GM19395 (cell line): ENCODE data around the gene NAT14.

Experiments used
- ATAC-seq: cut with Tn5 transposase; IDR thresholded peaks from one replicate; pipeline ENCODE4 v1.9.1; 2021; ENCODE audit warnings: mild to moderate bottlenecking, moderate library complexity; ENCODE audit not compliant: unreplicated experiment

Gene NAT14

DNA sequence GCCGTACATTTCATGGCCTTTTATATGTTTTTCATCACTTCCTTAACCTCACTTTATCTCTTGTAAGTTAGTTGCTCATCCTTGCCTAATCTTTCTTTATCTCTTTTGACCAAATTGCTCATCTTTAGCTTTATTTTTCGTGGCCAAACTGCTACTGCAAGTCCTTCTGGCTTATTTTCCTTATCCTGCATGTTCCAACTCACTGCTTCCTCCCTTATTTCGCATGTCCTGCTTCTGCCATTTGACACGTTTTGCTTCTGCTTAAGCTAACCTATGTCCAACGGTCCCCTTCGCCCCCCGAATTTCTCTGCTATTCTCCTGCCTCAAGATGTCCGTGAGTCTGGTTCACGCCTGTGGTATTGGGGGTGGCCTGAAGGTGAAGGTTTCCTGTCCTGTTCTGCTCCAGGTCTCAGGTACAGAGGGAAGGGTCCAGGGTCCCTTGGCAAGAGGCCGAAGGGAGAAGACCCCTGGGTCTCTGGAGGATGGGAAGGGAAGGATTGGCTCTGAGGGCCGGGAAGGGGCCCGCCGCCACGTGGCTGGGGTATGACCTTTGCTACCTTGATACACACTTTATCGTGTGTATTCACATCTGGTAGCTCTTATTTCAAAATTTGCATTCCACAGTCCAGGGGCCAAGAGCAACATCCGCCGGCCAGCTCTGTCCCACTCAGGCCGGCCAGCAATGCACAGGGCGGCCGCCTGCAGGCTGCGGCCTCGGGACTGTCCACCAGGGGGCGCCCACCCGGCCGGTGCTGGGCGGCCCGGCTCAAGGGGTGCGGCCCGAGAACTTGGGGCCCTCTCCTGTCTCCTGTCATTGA lies 17.5 kb upstream of the NAT14 start:
- ATAC-seq: no peak

DNA sequence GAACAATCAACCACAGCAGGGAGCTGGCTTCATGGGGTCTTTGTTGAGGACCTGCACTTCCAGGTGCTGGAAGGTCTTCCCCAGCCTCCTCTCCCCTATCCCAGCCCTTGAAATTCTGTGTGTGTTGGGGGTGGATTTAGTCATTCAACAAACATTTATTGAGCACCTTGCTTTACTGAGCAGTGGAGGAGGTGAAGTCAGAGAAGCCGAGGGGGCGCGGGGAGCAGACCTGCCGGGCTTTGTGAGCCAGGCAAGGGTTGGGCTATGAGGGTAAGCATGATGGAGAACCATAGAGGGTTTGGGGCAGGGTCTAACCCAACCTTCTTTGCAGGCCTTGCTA lies 17.0 kb upstream of the NAT14 start:
- no peak for ATAC-seq

DNA sequence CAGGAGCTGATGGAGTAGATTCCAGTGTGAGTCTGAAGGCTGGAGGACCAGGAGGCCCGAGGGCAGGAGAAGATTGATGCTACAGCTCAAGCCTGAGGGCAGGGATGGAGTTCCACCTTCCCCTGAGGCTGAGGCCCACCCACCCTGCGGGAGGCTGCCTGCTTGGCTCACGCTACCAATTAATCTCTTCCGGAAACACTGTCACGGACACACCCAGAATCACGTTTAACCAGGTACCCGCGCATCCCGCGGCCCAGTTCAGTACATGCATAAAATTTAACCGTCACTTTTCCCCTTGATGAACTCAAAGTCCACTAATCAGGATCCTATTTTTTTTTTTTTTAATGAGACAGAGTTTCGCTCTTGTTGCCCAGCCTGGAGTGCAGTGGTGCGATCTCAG lies 13.7 kb upstream of the NAT14 start:
- ATAC-seq: no peak

DNA sequence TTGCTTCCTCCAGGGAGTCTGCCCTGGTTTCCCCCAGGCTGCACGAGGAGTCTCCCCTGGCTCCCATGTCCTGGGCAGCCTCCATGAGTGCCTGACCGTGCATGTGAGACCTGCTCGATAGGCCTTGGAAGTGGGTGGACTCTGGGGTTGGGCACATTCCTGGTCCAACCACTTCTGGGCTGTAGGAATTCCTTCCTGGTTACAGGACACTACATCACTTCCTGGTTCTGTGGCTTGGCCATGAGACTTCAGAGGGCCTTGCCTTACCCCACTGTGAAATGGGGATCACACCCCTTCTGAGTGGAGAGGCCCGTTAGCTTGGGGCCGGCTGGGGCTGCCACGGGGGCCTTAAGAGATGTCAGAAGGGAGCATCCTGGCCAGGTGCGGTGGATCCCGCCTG lies 12.5 kb upstream of the NAT14 start:
- ATAC-seq: no peak

DNA sequence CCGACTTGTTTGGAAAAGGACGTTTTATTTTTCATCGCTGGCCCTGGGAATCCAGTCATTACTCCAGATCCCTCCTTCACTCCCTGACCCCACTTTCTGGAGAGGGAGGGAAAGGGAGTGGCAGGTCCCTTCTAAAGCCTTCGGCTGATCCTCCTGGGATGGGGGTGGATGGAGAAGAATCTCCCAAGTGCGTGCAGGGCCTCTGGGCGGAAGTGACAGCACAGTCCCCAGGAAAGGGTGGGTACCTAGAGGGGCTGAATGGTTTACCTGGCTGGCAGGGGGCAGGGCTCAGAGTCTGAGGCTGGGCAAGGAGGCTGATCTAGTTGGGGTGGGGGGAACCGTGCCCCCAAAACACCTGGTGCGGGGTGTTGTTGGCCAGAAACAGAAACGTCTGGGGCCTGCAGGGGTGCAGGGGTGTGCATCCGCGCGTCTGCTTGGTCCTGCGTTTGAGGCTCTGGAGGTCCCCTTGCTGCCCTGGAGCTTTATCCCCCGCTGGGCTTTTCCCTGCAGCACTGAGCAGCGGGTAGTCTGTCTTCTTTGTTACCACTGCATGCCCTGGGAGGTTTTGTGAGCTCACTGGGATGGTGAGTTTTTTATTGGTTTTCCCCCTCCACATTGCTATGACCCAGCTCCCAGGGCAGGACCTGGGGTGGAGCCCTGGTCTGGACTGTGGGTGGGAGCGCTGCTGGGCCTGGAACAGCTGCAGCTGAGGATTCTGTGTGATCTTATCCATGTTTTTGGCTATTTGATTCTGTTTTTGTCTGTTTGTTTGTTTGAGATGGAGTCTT lies 11.6 kb upstream of the NAT14 start:
- no peak for ATAC-seq

DNA sequence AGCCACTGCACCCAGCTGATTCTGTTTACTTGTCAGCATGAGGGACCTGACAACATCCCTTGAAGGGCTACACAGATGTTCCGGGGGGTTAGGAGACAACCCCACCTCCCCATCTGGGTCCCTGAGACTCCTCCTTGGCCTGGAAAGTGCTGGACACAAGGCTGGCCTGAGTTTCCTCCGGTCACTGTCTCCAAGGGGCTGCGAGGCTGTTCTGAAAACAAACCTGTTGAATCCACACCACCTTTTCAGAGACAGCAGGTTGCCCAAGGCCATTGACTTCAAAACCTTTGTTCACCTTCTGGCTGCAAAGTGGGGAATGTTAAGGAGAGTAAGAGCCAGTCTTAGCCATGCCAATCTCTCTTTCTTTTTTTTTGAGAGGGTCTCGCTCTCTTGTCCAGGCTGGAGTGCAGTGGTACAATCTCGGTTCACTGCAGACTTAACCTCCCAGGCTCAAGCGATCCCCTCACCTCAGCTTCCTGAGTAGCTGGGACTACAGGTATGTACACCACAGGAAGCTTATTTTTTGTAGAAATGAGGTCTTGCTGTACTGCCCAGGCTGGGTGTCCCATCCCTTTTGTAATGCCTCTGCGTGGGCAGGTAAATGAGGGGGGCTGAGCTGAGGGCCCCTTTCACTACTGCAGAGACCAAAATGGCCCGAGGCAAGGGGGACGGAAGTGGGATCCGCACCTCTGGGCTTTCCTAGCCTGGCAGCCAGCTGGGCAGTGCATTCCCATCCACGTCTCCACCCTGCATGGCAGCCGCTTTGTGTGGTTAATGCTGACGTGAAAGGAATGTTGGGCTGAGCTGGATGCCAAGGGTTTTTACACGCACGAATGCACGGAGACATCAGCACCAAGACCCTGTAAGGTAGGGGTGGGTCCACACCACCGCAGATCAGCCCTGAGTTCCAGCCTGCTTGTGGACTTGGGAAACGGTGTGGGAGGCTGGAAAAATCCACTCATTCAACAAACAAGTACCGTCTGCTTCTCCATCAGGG lies 10.4 kb upstream of the NAT14 start:
- no peak for ATAC-seq

DNA sequence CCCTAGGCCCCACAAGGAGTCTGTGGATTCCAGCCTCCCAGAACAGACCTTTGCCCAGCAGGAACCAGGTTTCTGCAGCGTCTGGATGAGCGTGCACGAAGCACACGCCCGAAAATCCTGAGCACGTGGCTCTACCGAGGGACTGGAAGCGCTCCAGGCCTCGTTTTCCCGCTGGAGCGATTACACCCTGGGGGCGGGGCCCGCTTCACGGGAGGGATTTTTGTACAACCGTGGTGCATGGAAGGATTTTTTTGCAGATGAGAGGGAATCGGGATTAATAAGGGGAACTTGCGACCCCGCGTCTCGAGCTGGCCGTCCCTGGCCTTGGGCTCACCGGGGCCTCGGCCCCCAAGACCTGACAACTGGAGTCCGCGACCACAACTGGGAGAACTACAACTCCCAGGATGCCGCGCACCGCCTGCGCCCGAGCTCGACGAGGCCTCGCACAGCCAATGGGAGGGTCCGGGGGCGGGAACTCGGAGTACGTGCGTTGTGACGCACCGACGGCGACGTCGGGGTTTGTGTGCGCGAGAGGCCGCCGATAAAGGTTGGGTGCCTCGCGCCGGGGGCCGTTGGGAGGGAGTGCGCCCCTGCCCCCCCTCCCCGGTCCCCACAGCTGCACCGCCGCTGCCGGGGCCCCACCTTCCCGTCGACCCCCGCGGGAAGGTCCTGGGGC lies 8.8 kb upstream of the NAT14 start, which contains the start of gene ZNF628:
ZNF628 (plus strand) TSS at position 518 of the 676 bp plus-strand sequence. CDS start 3,294 bp downstream, outside the sequence.
- peak; percentile 86 for ATAC-seq

DNA sequence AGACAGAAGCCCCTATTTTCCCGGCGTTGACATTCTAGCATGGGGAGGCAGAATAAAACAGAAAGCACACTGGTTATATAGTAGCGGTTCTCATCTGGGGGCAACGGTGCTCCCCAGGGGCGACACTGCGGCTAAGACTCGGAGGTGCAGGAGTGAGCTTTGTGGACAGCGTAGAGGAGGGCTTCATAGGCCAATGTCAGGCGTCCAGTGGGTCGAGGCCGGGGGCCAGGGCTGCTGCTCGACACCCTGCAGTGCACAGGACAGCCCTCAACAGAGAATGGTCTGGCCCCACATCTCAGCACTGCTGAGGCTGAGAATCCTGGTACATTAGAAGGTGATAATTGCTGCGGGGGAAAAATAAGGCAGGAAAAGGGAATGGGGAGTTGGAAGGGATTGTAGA lies 7.1 kb upstream of the NAT14 start:
- no peak for ATAC-seq

DNA sequence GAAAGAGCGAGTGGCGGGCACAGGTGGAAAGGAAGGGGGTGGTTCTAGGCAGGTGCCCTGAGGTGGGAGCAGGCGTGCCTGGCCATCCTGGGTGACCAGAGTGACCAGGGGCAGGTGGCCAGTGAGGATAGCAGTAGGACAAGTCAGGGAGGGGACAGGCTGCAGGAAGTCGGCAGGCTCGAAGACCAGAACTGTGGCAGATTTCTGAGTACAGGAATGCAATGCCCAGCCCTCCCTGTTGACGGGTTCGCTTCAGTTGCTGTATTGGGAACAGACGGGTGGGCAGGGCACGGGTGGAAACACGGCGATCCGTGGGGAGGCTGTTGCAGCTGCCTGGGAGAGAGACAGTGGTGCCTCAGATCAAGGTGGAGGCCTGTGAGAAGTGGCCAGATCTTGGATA lies 6.6 kb upstream of the NAT14 start:
- no peak for ATAC-seq

DNA sequence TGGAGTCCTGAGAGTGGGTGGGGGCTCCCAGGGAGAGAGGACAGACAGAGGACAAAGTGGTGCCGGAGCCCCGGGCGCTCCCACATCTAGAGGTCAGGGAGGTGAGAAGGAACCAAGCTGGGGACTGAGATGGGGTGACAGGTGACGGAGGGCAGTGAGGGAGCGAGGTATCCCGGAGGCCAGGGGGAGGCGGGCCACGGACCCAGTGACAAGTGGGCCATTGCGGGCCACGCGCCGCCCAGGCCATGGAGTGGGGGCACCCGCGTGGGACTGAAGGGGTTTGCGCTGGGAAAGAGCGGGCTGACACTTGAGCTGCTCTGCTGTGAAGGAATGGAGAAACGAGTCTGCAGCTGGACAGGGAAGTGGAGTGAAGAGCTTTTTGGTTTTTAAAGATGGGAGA lies 5.9 kb upstream of the NAT14 start:
- ATAC-seq: no peak

DNA sequence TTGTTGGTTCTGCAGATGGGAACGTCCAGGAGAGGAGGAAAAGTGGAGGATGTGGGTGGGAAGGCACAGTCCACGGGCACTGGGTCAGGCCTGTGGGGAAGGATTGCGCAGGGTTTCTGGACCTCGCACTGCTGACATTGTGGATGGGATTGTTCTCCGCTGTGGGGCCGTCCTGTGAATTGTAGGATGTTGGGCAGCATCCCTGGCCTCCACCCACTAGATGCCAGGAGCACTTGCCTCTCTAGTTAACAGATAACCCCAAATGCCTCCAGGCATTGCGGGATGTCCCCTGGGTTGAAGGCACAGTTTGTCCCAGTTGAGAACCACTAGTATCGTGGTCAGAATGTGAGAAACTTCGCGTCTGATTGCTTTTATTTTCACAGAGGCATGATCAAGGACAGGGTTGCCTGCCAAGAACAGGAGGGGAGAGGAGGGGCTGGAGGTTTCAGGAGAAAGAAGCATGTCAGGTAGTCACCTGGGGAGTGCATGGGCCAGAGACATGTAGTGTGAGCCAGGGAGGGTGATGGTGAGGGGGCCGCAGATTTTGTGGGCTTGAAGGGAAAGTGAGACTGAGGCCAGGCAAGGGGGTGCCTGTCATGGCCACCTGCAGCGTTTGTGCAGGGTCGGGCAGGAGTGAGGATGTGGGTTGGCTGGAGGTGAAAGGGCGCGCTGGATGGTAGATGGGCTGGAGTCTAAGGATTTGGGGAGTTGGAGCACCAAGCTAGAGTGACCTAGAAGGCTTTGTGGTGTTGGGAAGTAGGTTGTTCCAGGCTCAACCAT lies 5.3 kb upstream of the NAT14 start:
- ATAC-seq: no peak

DNA sequence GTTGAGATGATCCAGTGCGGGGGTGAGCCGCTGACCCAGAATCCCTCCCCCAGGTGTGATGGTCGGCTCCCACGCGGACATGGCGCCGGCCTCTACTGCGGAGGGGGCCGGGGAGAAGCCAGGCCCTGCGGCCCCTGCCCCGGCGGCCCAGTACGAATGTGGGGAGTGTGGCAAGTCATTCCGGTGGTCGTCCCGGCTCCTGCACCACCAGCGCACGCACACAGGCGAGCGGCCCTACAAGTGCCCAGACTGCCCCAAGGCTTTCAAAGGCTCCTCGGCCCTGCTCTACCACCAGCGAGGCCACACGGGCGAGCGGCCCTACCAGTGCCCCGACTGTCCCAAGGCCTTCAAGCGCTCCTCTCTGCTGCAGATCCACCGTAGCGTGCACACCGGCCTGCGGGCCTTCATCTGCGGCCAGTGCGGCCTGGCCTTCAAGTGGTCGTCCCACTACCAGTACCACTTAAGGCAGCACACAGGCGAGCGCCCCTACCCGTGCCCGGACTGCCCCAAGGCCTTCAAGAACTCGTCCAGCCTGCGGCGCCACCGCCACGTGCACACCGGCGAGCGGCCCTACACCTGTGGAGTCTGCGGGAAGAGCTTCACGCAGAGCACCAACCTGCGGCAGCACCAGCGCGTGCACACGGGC lies 3.7 kb upstream of the NAT14 start:
- ATAC-seq: no peak

DNA sequence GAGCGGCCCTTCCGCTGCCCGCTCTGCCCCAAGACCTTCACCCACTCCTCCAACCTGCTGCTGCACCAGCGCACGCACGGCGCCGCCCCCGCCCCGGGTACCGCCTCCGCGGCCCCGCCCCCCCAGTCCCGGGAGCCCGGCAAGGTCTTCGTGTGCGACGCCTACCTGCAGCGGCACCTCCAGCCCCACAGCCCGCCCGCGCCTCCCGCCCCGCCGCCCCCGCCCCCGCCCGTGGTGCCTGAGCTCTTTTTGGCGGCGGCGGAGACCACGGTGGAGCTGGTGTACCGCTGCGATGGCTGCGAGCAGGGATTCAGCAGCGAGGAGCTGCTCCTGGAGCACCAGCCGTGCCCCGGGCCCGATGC lies 3.2 kb upstream of the NAT14 start:
- ATAC-seq: no peak

DNA sequence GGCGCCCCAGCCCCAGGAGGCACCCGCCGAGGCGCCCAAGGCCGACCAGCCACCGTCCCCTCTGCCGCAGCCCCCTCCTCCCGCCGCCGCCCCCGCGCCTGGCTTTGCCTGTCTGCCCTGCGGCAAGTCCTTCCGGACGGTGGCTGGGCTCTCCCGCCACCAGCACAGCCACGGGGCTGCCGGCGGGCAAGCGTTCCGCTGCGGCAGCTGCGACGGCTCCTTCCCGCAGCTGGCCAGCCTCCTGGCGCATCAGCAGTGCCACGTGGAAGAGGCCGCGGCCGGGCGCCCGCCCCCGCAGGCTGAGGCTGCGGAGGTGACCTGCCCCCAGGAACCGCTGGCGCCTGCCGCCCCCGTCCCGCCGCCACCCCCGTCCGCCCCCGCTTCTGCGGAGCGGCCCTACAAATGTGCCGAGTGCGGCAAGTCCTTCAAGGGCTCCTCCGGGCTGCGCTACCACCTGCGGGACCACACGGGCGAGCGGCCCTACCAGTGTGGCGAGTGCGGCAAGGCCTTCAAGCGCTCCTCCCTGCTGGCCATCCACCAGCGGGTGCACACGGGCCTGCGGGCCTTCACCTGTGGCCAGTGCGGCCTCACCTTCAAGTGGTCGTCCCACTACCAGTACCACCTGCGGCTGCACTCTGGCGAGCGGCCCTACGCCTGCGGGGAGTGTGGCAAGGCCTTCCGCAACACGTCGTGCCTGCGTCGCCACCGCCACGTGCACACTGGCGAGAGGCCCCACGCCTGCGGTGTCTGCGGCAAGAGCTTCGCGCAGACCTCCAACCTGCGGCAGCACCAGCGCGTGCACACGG lies 2.6 kb upstream of the NAT14 start:
- ATAC-seq: no peak

DNA sequence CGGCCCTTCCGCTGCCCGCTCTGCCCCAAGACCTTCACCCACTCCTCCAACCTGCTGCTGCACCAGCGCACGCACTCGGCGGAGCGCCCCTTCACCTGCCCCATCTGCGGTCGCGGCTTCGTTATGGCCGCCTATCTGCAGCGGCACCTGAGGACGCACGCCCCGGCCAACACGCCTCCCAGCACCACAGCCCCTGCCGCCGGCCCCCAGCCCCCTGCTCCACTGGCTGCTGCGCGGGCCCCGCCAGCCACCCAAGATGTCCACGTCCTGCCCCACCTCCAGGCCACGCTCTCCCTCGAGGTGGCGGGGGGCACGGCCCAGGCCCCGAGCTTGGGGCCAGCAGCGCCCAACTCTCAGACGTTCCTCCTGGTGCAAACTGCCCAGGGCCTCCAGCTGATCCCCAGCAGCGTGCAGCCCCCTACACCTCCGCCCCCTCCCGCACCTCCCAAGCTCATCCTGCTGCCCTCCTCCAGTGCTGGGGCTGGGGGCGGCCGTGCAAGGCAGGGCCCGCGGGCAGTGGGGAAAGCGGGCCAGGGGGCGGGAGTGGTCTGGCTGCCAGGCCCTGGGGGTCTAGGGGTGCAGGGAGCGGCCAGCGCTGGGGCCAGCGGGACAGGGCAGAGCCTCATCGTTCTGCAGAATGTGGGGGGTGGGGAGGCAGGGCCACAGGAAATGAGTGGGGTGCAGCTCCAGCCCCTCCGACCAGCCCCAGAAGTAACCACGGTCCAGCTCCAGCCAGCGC lies 1.9 kb upstream of the NAT14 start:
- no peak for ATAC-seq

DNA sequence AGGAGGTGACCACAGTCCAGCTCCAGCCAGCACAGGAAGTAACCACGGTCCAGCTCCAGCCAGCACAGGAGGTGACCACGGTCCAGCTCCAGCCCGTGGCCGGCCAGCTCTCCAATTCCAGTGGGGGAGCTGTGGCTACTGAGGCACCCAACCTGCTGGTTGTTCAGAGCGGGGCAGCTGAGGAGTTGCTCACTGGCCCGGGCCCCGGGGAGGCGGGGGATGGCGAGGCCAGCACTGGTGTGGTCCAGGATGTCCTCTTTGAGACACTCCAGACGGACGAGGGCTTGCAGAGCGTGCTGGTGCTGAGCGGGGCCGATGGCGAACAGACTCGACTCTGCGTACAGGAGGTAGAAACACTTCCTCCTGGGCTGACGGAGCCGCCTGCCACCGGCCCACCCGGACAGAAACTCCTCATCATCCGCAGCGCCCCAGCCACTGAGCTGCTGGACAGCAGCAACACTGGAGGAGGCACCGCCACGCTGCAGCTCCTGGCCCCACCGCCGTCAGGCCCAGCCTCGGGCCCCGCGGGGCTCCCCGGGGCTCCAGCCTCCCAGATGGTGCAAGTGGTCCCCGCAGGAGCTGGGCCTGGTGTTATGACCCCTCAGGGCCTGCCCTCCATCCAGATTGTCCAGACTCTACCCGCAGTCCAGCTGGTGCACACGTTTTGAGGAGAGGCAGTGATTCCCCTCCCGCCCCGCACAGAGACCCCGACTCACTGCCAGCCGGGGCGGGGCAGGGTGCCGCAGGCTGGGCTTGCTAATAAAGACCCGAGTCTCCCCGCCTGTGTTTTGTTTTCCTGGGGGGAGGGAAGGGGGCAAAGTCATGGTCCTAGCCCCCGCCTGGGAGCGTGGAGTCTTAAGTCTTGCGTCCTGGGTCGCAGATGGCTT lies 1.0 kb upstream of the NAT14 start:
- ATAC-seq: no peak

DNA sequence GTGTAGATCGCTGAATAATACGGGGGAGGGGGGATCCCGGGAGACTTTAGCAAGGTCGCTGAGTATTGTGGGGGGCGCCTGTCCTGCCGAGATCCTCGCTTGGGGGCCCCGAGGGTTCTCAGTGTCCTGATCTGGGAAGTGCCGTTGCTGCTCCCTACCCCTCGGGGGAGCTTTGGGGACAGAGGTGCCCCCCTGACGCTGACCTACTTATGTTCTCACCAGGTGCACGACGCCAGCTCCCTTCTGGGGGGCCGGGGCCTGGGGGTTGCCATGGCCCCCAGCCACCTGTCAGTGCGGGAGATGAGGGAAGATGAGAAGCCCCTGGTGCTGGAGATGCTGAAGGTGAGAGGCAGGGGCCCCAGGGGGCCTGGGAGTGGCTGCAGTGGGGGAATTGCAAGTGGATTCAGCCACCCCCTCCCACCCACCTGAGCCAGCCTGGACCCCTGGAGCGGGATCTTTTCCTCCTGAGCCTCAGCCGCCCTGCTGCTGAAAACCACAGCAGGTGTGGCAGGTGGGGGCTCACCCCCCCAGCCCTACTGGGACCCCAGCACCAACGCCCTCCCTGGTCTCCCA lies 537 bp downstream of the NAT14 start:
- peak; percentile 17 for ATAC-seq
